ENCODE data around the gene ROR1. TPM values are rescaled to one million over a fixed set of nuclear protein-coding genes. Genes with fewer than 3 reads are reported as not detected.

Gene ROR1
- total and polyA plus RNA-seq, 2 of the 4 experiments (the other 2 are of a cell fraction), result 4.4 to 10.0 TPM

DNA sequence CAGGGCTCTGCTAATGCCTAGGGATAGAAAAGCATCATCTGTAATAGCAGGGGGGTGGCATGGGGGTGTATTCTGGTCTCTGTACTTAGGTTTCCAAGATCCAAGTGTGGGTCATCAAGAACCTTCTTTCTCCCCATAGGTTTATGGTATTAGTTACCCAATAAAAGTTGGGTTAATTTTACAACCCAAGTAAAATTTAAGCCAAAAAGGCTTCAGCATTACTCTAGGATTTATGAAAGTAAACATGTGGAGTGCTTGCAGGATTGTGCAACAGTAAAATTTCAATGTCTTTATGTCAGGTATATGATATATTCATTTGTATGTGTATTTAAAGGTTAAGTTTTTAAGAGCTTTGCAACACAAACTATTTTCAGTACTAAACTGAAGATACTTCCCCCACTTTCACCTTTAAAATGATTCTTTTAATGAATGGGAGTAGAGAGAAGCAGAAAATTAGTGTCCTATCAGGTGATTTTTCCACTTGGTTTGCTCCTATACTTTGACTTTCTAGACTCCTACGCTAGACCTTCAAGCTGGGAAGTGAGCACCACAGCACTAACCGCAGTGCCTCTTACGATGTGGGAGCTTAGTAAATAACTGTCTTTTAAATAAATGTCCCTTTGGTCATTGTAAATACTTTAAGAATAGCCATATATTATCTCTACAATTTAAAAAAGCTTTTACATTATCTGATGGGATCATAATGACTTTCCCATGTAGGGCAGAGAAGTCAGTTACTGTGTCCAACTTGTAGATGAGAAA lies 361.8 kb downstream of the ROR1 start:
- Histone ChIP-seq H4K5ac (ENCODE audit: low read depth, low read length) (no peak overlapping the region), H3K23ac (ENCODE audit: low read depth, low read length) (no peak overlapping the region), H3K14ac (replicated peaks; ENCODE audit: low read depth, low read length) (no peak overlapping the region), H3K27ac (ENCODE audit: insufficient read depth, low read length) (no peak overlapping the region), H4K91ac (ENCODE audit: insufficient read depth, low read depth, low read length) (no peak overlapping the region), H3K79me1 (ENCODE audit: low read depth in 1 of 2, low read length in 2 of 2) (no peaks in the 10 kb centered on the region), H2BK20ac (ENCODE audit: low read depth, low read length) (no peak overlapping the region), H3K4me1 (ENCODE audit: control insufficient read depth, insufficient read depth, low read length) (peaks cover 7% of the 10 kb centered on the region; the same call in 1 of the 2 replicates), H3K18ac (ENCODE audit: low read depth, low read length) (no peak overlapping the region), H3K9me1 (ENCODE audit: insufficient read depth, low read length) (peaks cover 8% of the 10 kb centered on the region; the same call in 1 of the 2 replicates), H3K9ac (ENCODE audit: low read depth, low read length) (no peak overlapping the region), H2AK9ac (replicated peaks; ENCODE audit: low read depth, low read length, poor library complexity) (no peak overlapping the region), H2BK15ac (ENCODE audit: low read depth, low read length) (no peak overlapping the region), H3K36me3 (ENCODE audit: control insufficient read depth, insufficient read depth, low read length) (peaks cover 1% of the 10 kb centered on the region), H3K56ac (ENCODE audit: extremely low read depth, insufficient read depth, low read length) (no peak overlapping the region), H2BK120ac (ENCODE audit: low read depth, low read length) (no peak overlapping the region), H3K4me2 (ENCODE audit: low read depth, low read length) (no peak overlapping the region), H2AK5ac (ENCODE audit: low read depth, low read length) (0 out of 2 replicates have a peak overlapping the region, but pooled peaks have one; percentile 45), H3K4ac (ENCODE audit: low read depth, low read length) (no peak overlapping the region), H2BK5ac (ENCODE audit: low read depth, low read length, poor library complexity, severe bottlenecking) (no peak overlapping the region), H3K27me3 (ENCODE audit: control insufficient read depth, insufficient read depth, low read length) (no peaks in the 10 kb centered on the region), H4K20me1 (ENCODE audit: insufficient read depth, low read length) (no peaks in the 10 kb centered on the region; the same call in 1 of the 2 replicates), H4K8ac (ENCODE audit: low read depth in 2 of 2, low read length in 2 of 2) (no peak overlapping the region), H3K4me3 (ENCODE audit: insufficient read depth, low read depth, low read length) (no peak overlapping the region), H2AFZ (replicated peaks; ENCODE audit: low read length, poor library complexity) (no peak overlapping the region), H3K9me3 (ENCODE audit: control insufficient read depth, insufficient read depth, low read length) (no peaks in the 10 kb centered on the region)
- ChIA-PET POLR2A (ENCODE audit: unreplicated experiment) (no interaction called here), CTCF (interaction anchor here (0.8 to 3.6 kb wide), 5 partner anchors 25 to 443 kb away, joined by 3 to 41 read pairs (median 6); partner anchors contain the start of gene ROR1)
- intact Hi-C loops (cut with micrococcal nuclease) (loop anchor here (1.0 to 2.0 kb wide), 2 partner anchors 107 to 356 kb away; no protein-coding TSS in a partner anchor), in situ Hi-C loops (cut with MboI; ENCODE audit: low sequenced_read_pairs) (loop anchor here (10.0 kb wide), 1 partner anchor 521 kb away; no protein-coding TSS in a partner anchor), dilution Hi-C loops (cut with HindIII; ENCODE audit: low sequenced_read_pairs, unreplicated experiment) (no loop called here)
- DNase-seq (no peak), ATAC-seq (ENCODE audit: low read depth) (no peak)
- no TSS peak for BruUV-seq (replicated peaks)
- TF ChIP-seq CEBPB (IDR thresholded peaks at IDR 0.05; ENCODE audit: low read depth, low read length), result peak; percentile 86
- TF ChIP-seq FOS (IDR thresholded peaks at IDR 0.05; ENCODE audit: low read depth, low read length), result no peak
- no CpG with 5 or more reads among the region's 3 CpGs for WGBS, 2 experiments (ENCODE audit: extremely low coverage in 2 of 2, insufficient read length in 1 of 2)
